Activated CD4-positive, alpha-beta T cell treated with anti-CD3 and anti-CD28 coated beads, Interleukin-2, Interleukin-4, amounts not matched to agents 100 ng/mL and 50 ng/mL, durations not matched to agents 16 hours and 8 hours (primary cell): ENCODE measurements around the gene RNASEH1.

ENCODE experiments used
- DNase-seq: peaks from one replicate; pipeline ENCODE4 v3.0.0-alpha.2; 2020; ENCODE audit warnings: low spot score

RNASEH1 gene

GRCh38 chr2:3547915-3548314, 10.2 kb downstream of the RNASEH1 start:
- DNase-seq: no peak

GRCh38 chr2:3545788-3546478, 12.2 kb downstream of the RNASEH1 start:
- DNase-seq: no peak

GRCh38 chr2:3543023-3543683, 15.0 kb downstream of the RNASEH1 start:
- no peak for DNase-seq

GRCh38 chr2:3542107-3542506, 16.0 kb downstream of the RNASEH1 start:
- DNase-seq: no peak

GRCh38 chr2:3539836-3540235, 18.3 kb downstream of the RNASEH1 start:
- no peak for DNase-seq

GRCh38 chr2:3536682-3537632, 21.2 kb downstream of the RNASEH1 start:
- no peak for DNase-seq

- DNase-seq: no peak
Measured at GRCh38 chr2:3535794-3536681, 22.1 kb downstream of the RNASEH1 start.

GRCh38 chr2:3535467-3535793, 22.7 kb downstream of the RNASEH1 start:
- no peak for DNase-seq

- no peak for DNase-seq
Measured at GRCh38 chr2:3534251-3534814, 23.8 kb downstream of the RNASEH1 start.

- DNase-seq: no peak
Measured at GRCh38 chr2:3533836-3534235, 24.3 kb downstream of the RNASEH1 start.

GRCh38 chr2:3532941-3533340, 25.2 kb downstream of the RNASEH1 start:
- DNase-seq: no peak

GRCh38 chr2:3529316-3530025, 28.7 kb downstream of the RNASEH1 start:
- DNase-seq: no peak

GRCh38 chr2:3527886-3528785, 30.0 kb downstream of the RNASEH1 start:
- DNase-seq: no peak

- no peak for DNase-seq
Measured at GRCh38 chr2:3526871-3527270, 31.3 kb downstream of the RNASEH1 start.

- no peak for DNase-seq
Measured at GRCh38 chr2:3523551-3524041, 34.5 kb downstream of the RNASEH1 start.

- no peak for DNase-seq
Measured at GRCh38 chr2:3522961-3523421, 35.1 kb downstream of the RNASEH1 start.

GRCh38 chr2:3520591-3520990, 37.5 kb downstream of the RNASEH1 start:
- DNase-seq: no peak

- DNase-seq: peak; percentile 83
Measured at GRCh38 chr2:3519255-3520205, 38.6 kb downstream of the RNASEH1 start, which contains the start of gene ADI1. ADI1 (minus strand) TSS chr2:3519531; CDS start chr2:3519487, 44 bp downstream.
